Right ventricle myocardium inferior (tissue), 1 donor: ENCODE results near the gene DCBLD1. TPM values are rescaled to one million over a fixed set of nuclear protein-coding genes. Genes with fewer than 3 reads are reported as not detected.

Source experiments
- ATAC-seq: fragments of 200-7000 bp; cut with Tn5 transposase; one replicate; pipeline ENCODE4 v1.9.1; 2020; ENCODE audit warnings: mild to moderate bottlenecking, moderate library complexity
- DNase-seq: peaks from one replicate; pipeline ENCODE4 v3.0.0; 2021; ENCODE audit errors: missing footprints
- intact Hi-C: fragments of 100-400 bp; cut with DNase I; formaldehyde crosslinking; loops from one replicate; pipeline ENCODE4 v1.11.0; 2022
- total RNA-seq: library from RNA; stranded (reverse); fragmentation: NEBNext Ultra II Directional; extraction: Animal tissue kit (Norgen Biotek cat#: 25700); gene quantifications from one replicate; pipeline ENCODE4 v1.2.1, GENCODE V29; 2021
- donor health status: DM: no; HTN: yes; CAD: no; lungs with severe emphysema.

The DCBLD1 gene
- total RNA-seq, 1 donor from 2014 or later, result 6.1 TPM

DNA sequence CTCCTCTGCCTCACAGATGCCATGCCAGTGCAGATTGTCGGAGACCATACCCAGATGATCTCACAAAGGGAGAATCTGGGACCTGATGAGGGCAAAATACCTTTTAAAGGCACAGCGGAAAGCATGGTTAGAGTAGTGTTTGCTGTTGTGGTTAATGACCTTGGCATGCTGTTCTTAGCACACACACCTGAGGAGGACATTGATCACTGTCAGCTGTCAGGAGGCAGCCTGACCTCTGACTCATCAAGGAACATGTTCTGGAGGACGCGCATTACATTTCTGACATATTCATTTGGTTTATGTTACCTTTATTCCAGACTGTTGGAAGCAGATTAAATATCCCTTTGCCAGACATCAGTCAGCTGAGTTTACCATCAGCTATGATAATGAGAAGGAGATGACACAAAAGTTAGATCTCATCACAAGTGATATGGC, 62.7 kb downstream of the DCBLD1 start:
- DNase-seq, result no peak
- intact Hi-C loops, result loop anchor here (5.0 kb wide), 2 partner anchors 57 to 63 kb away; partner anchors contain the start of genes DCBLD1 and GOPC
- ATAC-seq, result no peak

DNA sequence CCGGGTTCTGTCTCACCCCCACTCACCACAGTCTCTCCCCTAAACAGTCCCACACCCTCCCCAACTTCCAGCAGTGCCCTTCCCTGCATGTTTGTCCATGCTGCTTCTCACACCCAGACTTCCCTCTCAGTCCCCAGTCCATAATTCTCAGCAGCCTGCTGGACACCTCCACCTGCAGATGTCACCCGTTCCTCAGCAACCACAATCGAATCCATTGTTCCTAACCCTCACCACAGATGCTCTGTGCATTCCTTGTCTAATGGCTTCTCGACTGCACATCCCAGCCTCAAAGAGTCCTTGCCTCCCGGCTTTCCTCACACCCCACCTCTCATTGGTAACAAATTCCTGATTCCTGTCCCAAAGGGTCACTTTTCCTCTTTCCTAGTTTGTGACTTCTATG, 64.2 kb downstream of the DCBLD1 start:
- no peak for DNase-seq
- ATAC-seq, result no peak
- intact Hi-C loops, result loop anchor here (5.0 kb wide), 2 partner anchors 56 to 64 kb away; partner anchors contain the start of genes DCBLD1 and GOPC

DNA sequence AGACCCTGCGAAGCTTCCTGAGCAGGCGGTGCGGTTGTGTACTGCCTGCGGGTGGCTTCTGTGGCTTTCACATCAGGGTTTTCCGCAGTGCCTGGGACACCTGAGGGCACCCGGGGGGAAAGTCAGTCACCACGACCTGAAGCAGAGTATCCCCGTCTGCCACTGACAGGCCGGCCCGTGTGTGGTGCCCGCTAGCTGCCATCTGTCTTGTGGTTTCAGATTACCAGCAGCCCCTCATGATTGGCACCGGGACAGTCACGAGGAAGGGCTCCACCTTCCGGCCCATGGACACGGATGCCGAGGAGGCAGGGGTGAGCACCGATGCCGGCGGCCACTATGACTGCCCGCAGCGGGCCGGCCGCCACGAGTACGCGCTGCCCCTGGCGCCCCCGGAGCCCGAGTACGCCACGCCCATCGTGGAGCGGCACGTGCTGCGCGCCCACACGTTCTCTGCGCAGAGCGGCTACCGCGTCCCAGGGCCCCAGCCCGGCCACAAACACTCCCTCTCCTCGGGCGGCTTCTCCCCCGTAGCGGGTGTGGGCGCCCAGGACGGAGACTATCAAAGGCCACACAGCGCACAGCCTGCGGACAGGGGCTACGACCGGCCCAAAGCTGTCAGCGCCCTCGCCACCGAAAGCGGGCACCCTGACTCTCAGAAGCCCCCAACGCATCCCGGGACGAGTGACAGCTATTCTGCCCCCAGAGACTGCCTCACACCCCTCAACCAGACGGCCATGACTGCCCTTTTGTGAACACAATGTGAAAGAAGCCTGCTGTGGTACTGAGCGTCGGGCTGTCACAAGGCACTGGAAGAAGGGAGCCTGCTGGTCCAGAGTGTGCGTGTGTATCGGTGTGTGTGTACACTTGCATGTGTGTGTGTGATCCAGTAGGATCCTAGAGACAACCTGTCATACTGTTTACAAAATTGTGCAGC, 65.5 kb downstream of the DCBLD1 start:
- intact Hi-C loops, result loop anchor here (5.0 kb wide), 2 partner anchors 54 to 66 kb away; partner anchors contain the start of genes DCBLD1 and GOPC
- ATAC-seq (peak; percentile 90), DNase-seq (peak; percentile 77)

DNA sequence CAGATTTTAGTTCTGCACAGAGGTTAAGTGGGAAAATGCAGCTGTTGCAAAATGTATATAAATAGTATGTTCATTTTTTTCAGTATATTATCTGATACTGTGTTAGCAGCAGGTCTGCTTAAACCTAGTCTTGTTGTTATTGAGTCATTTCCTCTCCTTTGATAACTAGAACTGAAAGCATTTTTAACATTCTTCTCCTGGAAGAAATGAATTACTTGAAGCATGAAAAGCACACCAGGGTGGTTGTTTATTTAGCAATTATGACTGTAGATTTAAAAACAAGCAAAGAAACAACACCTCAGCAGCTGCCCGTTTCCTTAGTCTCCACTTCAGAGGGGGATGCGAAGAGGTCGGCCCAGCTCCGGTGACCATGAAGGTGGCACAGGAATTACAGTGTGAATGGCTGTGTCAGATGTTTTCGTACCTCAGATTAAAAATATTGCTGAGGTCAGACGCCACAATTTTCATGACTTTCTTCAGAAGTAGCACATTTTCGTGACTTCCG, 66.4 kb downstream of the DCBLD1 start:
- intact Hi-C loops, result loop anchor here (5.0 kb wide), 2 partner anchors 53 to 67 kb away; partner anchors contain the start of genes DCBLD1 and GOPC
- DNase-seq, result no peak
- no peak for ATAC-seq

DNA sequence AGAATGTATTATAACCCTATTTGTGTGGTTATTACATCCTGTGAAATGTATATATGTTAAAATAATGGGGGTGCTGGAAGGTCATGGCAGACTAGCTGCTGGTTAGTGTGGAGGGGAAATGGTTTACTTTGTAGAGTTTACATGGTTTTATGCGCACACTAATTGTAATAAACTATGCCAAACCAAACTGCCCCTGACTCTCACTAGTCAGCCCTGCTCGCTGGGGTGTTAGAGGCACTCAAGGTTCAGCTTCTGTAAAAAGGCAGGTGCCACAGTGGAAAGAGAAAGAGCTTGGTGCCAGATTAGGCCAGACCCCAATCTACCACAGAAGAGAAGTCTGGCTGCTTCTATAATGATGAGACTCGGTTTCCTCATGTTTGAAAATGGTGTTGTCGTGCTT, 67.1 kb downstream of the DCBLD1 start:
- intact Hi-C loops, result loop anchor here (5.0 kb wide), 2 partner anchors 53 to 67 kb away; partner anchors contain the start of genes DCBLD1 and GOPC
- no peak for DNase-seq
- ATAC-seq, result no peak

DNA sequence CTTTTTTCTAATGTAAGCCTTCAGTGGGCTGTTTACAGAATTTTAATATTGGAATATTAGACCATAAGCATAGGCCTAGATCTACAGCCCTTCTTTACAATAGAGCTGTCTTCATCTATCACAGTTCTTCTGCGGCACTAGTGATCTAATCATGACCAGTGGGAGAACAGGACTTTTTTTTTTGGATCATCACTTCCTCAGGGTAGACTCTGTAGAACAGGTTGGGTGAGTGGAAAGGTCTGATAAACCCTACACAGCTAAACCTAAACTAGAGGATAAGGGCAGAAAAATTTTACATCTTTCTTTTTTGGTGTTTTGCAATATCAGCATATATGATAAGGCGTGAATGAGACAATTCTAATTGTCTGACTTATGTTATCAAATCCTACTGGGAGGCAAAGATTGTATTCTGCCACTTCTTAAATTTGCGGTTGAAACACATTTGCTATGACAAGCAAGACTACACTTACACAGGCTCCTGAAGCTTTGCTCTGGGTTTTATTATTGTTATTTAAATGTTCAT, 67.7 kb downstream of the DCBLD1 start:
- intact Hi-C loops, result no loop called here
- DNase-seq (no peak), ATAC-seq (no peak)

DNA sequence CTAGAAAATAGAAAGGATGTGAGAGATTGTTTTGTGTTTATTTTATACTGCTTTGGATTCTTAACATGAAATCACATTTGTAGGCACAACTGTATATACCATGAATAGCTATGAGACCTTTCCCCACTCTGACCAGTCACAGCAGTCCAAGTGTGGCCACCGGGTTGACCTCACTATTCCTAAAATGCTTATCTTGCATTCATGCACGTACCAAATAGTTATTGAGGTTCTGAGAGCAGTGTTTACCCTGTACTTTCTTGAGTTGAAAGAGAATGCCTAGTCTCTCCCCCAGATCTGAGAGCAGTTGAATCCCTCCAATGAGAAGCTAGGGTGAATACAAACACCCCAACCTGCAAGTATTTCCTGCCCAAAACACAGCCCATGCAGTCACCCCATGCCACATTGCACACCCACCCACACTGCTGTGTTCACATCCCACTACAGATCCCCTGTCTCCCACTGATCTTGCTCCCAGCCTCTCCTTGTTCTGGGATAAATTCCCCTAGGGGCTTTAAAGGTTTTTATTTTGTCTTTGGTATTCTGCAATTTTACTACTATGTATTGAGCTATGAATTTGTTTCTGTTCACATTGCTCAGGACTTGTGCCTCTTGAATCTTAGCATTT, 68.3 kb downstream of the DCBLD1 start:
- DNase-seq, result no peak
- ATAC-seq, result no peak
- intact Hi-C loops, result no loop called here

DNA sequence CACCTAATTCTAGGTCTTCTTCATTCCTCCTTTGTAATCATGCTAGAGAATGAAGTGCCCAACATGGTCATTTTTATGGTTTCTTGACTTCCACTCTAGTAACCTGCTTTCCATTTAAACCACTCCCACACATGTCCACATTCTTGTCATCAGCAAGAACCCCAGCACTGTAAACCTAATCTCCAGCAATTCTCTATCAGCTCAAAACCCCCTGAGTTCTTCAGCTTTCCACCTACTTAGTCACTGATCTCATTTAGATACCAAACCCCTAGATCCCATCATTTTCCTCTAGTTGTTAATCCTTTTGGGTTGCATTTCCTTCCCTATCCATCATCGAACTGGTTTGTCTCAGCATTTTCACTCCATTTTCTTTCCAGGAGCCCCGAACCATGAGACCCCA, 70.1 kb downstream of the DCBLD1 start:
- intact Hi-C loops, result no loop called here
- DNase-seq, result no peak
- ATAC-seq, result no peak

DNA sequence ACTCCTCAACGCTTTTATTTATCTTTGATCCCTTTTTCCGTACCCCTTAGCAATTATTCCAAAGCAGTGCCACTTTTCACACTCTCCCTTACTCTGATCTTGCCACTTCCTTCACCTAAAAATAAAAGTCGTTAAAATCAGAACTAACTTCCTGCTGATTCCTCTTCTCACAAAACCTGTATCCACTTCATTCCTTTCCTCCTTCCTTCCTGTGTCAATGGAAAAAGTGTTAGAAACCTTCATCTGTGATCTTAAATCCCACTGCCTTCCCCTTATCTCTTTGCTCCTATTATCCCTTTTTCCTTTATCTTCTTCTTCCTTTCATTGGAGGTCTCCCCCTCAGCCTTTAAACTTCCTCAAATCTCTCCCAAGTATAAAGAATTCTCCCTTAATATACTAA, 70.7 kb downstream of the DCBLD1 start:
- intact Hi-C loops, result no loop called here
- no peak for ATAC-seq

DNA sequence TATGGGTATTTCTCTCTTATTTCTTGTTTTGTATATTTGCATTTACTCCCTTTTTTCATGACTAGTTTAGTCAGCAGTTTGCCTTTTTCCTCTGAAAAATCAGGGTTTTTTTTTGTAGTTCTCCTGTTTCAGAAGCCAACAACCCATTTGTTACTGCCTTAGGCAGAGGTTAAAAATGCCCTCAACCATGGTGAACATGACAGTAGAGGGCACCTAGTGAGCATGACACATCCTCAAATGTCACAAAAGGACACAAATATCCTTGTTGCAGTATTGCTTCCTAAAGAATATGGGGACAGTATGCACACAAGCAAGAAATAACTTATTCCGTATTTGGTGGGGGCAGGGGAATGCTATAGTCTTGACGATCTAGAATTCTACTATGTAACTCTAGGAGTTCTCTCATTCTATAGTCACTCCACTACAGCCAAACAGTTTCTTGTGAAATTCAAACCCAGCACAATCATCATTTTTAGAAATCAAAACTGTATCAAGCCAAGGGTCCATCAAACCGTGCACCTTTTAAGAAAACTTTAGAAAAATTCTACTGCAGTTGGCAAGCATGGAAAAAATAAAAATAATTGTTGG, 72.9 kb downstream of the DCBLD1 start:
- ATAC-seq, result no peak
- intact Hi-C loops, result no loop called here
- DNase-seq, result no peak

More for the DNA sequence above, 70.7 kb downstream of the DCBLD1 start:
- no peak for DNase-seq

DNA sequence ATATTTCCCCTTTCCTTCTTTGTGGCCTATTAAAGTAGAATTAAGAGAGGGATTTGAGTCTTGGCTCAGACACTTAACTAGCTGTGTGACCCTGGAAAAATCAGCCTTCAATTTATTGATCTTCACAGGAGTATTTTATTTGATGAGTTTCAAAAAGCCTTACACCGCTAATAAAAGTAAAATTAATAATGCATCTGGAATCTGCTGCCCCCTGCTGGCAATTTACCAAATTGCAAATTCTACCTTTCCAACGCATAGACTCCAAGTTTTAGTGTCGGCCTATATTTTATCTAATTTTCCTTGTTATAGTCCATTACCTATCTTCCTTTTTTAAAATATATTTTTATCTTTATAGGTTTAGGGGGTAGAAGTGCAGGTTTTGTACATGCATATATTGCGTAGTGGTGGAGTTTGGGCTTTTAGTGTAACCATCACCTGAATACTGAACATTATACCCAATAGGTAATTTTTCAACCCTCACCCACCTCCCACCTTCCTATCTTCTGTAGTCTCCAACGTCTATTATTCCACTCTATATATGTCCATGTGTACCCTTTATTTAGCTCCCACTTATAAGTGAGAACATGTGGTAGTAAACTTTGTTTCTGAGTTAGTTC, 73.5 kb downstream of the DCBLD1 start:
- DNase-seq, result no peak
- intact Hi-C loops, result loop anchor here (2.0 kb wide), 1 partner anchor 105 kb away; no protein-coding TSS in a partner anchor
- ATAC-seq, result no peak

DNA sequence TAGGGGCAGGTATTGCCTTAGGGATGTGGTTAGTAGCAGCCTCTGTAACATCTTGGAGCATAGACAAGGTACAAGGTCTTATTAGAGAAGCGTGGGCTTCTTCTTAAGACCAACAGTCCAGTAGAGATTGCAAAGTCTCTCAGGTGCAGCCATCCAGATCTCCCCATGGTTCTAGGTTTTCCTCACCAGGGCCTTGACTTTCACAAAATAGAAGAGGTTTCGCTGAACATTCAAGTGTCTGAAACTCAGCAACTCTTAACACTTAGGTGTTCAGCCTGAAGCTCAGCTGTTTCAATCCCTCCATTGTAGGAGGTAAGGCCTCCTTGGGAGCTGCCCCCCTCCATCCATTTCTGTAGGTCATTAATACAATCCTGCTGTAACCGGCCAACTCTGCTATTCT, 75.5 kb downstream of the DCBLD1 start:
- no peak for ATAC-seq
- DNase-seq, result no peak
- intact Hi-C loops, result loop anchor here (1.0 to 2.0 kb wide), 2 partner anchors 107 to 212 kb away; no protein-coding TSS in a partner anchor

DNA sequence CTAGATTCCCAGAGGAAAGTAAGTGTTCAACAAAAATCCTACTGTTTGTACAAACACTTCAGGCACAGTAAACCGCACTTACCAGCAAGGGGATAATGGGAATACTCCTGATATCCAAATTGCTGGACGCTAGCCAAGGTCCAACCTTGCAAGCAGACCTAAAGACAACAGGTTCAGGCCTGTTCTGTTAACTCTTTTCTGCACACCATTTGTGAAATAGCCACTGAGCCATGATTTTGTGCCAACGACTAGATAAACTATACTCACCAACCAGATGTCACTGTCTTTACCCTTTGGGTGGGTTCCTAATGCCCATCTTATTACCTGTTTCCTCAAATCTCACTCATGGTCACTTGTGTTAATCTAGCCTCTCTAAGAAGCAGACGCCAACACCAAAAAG, 76.3 kb downstream of the DCBLD1 start:
- intact Hi-C loops, result loop anchor here (1.0 kb wide), 1 partner anchor 213 kb away; no protein-coding TSS in a partner anchor
- ATAC-seq, result no peak
- DNase-seq, result no peak

DNA sequence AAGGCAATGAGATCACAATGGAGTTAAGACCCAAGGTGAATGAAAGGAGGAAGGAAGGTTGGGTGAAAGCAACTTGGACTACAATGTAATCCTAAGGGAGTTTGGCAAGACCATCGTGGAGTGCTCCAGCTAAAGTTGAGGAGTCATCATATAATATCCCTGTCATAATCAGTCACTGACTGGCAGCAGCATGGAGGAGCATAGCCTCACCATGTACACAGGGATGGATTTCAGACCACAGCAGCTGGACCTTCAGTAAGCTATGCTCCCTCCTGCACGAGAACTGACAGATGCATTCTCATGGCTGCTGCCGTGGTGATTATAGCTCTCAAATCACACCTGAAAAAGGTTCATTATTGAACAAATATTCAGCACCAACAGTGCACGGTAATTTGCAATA, 76.8 kb downstream of the DCBLD1 start:
- DNase-seq (no peak), ATAC-seq (no peak)
- intact Hi-C loops, result no loop called here

DNA sequence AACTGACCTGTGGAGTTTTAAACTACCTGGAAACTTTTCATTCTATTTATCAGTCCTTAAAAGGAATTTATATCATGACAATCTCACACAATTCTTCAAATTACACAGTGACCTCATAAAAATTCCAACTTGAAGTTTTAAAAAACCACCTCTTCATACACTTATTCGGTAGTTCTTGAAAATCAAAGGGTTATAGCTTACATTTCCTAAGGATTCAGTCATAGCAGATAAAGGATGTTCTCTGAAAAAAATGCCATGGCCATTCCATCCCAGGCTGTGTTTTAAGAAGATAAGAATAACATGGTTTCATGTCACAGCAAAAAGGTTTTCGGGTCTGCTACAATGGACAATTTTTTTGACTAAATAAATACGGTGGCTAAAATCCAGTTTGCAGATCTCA, 78.7 kb downstream of the DCBLD1 start:
- ATAC-seq (no peak), DNase-seq (no peak)
- intact Hi-C loops, result no loop called here

DNA sequence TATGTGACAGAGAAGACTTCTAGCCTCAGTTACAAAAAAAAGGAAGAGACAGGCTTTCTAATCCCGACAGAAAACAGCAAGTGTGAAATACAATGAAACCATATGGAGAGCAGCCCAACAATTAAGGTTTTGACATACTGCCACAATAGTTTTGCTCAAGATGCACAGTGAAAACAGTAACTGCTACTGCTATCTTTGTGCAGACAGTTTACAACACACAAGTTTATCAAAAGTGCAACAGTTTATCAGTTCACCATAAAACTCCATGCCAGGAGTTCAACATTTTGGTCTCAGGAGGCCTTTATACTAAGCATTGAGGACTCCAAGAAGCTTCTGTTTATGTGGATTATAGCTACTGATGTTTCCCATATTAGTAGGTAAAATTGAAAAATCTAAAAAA, 82.2 kb downstream of the DCBLD1 start:
- ATAC-seq (no peak), DNase-seq (no peak)
- intact Hi-C loops, result no loop called here

DNA sequence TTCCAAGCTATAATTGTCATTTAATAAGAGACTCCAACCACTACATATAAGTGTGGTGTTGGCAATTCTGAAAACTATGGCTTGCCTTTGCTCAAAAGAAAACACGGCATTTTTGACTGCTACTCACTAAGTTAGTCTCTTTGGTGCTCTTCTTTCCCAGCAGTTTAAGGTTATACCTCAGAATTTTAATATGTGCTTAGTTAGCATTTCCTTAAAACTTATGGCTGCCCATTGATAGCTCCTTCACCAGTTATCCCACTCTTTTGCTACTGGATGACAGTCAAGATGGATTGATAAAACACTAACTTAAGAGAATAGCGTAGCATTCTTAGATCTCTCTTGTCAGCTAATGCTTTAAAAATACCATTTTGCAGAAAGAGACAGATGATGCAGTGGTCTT, 85.8 kb downstream of the DCBLD1 start:
- no peak for DNase-seq
- intact Hi-C loops, result no loop called here
- ATAC-seq, result no peak

DNA sequence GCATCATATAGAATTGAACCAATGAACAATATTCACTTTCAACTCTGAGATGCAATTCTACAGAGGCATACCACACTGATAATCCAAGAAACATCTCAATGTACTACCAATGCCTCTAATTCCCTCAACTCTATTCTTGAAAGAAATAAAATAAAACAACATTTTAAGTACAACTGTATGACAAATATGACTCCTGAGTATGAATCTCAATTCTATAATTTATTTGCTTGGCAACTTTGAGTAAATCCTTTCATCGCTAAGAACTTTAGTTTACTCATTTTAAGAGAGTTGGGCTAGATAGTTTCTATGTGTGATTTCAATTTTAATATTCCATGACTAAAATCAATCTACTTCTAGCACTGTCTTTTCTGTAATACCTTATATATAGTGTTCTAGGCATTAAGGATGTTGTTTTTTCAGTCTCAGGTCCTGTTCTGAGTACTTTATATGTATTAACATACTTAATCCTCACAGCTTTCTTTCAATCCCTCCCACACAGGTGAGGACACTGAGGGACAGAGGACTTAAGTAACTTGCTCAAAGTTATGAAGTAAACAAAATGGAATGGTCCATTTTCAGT, 86.4 kb downstream of the DCBLD1 start:
- DNase-seq, result no peak
- intact Hi-C loops, result no loop called here

More for the DNA sequence above, 86.4 kb downstream of the DCBLD1 start:
- no peak for ATAC-seq
